ENCODE data around the gene GRHL1. TPM values are rescaled to one million over a fixed set of nuclear protein-coding genes. Genes with fewer than 3 reads are reported as not detected.

The GRHL1 gene
- total RNA-seq, 1 donor from 2014 or later: 1.4 TPM

- no peaks in the 10 kb centered on the region for H3K36me3 Mint-ChIP-seq (ENCODE audit: low read depth)
- no peak overlapping the region for H3K27ac Mint-ChIP-seq
- H3K27me3 Mint-ChIP-seq (ENCODE audit: insufficient read depth): peaks cover 8% of the 10 kb centered on the region
- H3K9me3 Mint-ChIP-seq: no peaks in the 10 kb centered on the region
- intact Hi-C loops (cut with micrococcal nuclease): no loop called here
- peaks cover 34% of the 10 kb centered on the region for H3K4me1 Mint-ChIP-seq (ENCODE audit: low read depth)
- no peak overlapping the region for H3K4me3 Mint-ChIP-seq
- no peak for DNase-seq (ENCODE audit: low spot score)
These were observed 81.9 kb downstream of the GRHL1 start for GRCh38 chr2:10033251-10034006.

- Mint-ChIP-seq H3K36me3 (ENCODE audit: low read depth) (no peaks in the 10 kb centered on the region), H3K9me3 (no peaks in the 10 kb centered on the region), H3K4me1 (ENCODE audit: low read depth) (peaks cover 24% of the 10 kb centered on the region), H3K4me3 (no peak overlapping the region), H3K27me3 (ENCODE audit: insufficient read depth) (peaks cover 8% of the 10 kb centered on the region), H3K27ac (peak overlapping the region; percentile 76)
- intact Hi-C loops (cut with micrococcal nuclease): no loop called here
- no peak for DNase-seq (ENCODE audit: low spot score)
These were observed 83.0 kb downstream of the GRHL1 start for GRCh38 chr2:10034333-10035052.

- peaks cover 19% of the 10 kb centered on the region for H3K4me1 Mint-ChIP-seq (ENCODE audit: low read depth)
- H3K9me3 Mint-ChIP-seq: no peaks in the 10 kb centered on the region
- no peak overlapping the region for H3K27ac Mint-ChIP-seq
- intact Hi-C loops (cut with micrococcal nuclease): no loop called here
- no peak overlapping the region for H3K4me3 Mint-ChIP-seq
- no peaks in the 10 kb centered on the region for H3K36me3 Mint-ChIP-seq (ENCODE audit: low read depth)
- H3K27me3 Mint-ChIP-seq (ENCODE audit: insufficient read depth): peaks cover 10% of the 10 kb centered on the region
- no peak for DNase-seq (ENCODE audit: low spot score)
These were observed 83.5 kb downstream of the GRHL1 start for GRCh38 chr2:10035053-10035422.

- Mint-ChIP-seq H3K36me3 (ENCODE audit: low read depth) (no peaks in the 10 kb centered on the region), H3K27ac (no peak overlapping the region), H3K4me3 (no peak overlapping the region), H3K27me3 (ENCODE audit: insufficient read depth) (peaks cover 15% of the 10 kb centered on the region), H3K9me3 (no peaks in the 10 kb centered on the region), H3K4me1 (ENCODE audit: low read depth) (peaks cover 14% of the 10 kb centered on the region)
- intact Hi-C loops (cut with micrococcal nuclease): no loop called here
- DNase-seq (ENCODE audit: low spot score): no peak
These were observed 84.1 kb downstream of the GRHL1 start for GRCh38 chr2:10035633-10036032.

GRCh38 chr2:10036095-10036884 is 84.8 kb downstream of the GRHL1 start:
- DNase-seq (ENCODE audit: low spot score): no peak
- Mint-ChIP-seq H3K27ac (no peak overlapping the region), H3K4me3 (no peak overlapping the region), H3K27me3 (ENCODE audit: insufficient read depth) (peaks cover 22% of the 10 kb centered on the region), H3K4me1 (ENCODE audit: low read depth) (peaks cover 14% of the 10 kb centered on the region), H3K36me3 (ENCODE audit: low read depth) (no peaks in the 10 kb centered on the region), H3K9me3 (no peaks in the 10 kb centered on the region)
- intact Hi-C loops (cut with micrococcal nuclease): no loop called here

- intact Hi-C loops (cut with micrococcal nuclease): no loop called here
- no peak for DNase-seq (ENCODE audit: low spot score)
- no peaks in the 10 kb centered on the region for H3K9me3 Mint-ChIP-seq
These were observed 86.6 kb downstream of the GRHL1 start for GRCh38 chr2:10038123-10038522.

GRCh38 chr2:10038716-10039115 is 87.2 kb downstream of the GRHL1 start:
- no peak overlapping the region for H3K4me3 Mint-ChIP-seq
- no peaks in the 10 kb centered on the region for H3K36me3 Mint-ChIP-seq (ENCODE audit: low read depth)
- intact Hi-C loops (cut with micrococcal nuclease): no loop called here
- H3K9me3 Mint-ChIP-seq: no peaks in the 10 kb centered on the region
- DNase-seq (ENCODE audit: low spot score): no peak
- peaks cover 28% of the 10 kb centered on the region for H3K27me3 Mint-ChIP-seq (ENCODE audit: insufficient read depth)
- no peak overlapping the region for H3K27ac Mint-ChIP-seq
- peaks cover 21% of the 10 kb centered on the region for H3K4me1 Mint-ChIP-seq (ENCODE audit: low read depth)

More at GRCh38 chr2:10038123-10038522, 86.6 kb downstream of the GRHL1 start:
- Mint-ChIP-seq H3K27ac (no peak overlapping the region), H3K27me3 (ENCODE audit: insufficient read depth) (peaks cover 28% of the 10 kb centered on the region), H3K36me3 (ENCODE audit: low read depth) (no peaks in the 10 kb centered on the region), H3K4me1 (ENCODE audit: low read depth) (peaks cover 21% of the 10 kb centered on the region), H3K4me3 (no peak overlapping the region)

- Mint-ChIP-seq H3K36me3 (ENCODE audit: low read depth) (no peaks in the 10 kb centered on the region), H3K27me3 (ENCODE audit: insufficient read depth) (peaks cover 26% of the 10 kb centered on the region), H3K4me3 (no peak overlapping the region), H3K27ac (no peak overlapping the region), H3K9me3 (no peaks in the 10 kb centered on the region), H3K4me1 (ENCODE audit: low read depth) (peaks cover 18% of the 10 kb centered on the region)
- DNase-seq (ENCODE audit: low spot score): no peak
- intact Hi-C loops (cut with micrococcal nuclease): loop anchor here (10.0 kb wide), 2 partner anchors 485 to 835 kb away; partner anchors contain the start of genes ADAM17 and ASAP2
These were observed 88.3 kb downstream of the GRHL1 start for GRCh38 chr2:10039658-10040410.

GRCh38 chr2:10041711-10042110 is 90.2 kb downstream of the GRHL1 start:
- no peaks in the 10 kb centered on the region for H3K9me3 Mint-ChIP-seq
- intact Hi-C loops (cut with micrococcal nuclease): loop anchor here (2.0 to 10.0 kb wide), 3 partner anchors 411 to 837 kb away; partner anchors contain the start of genes ADAM17, ASAP2 and YWHAQ
- H3K36me3 Mint-ChIP-seq (ENCODE audit: low read depth): peaks cover 3% of the 10 kb centered on the region
- H3K4me1 Mint-ChIP-seq (ENCODE audit: low read depth): peaks cover 8% of the 10 kb centered on the region
- H3K27ac Mint-ChIP-seq: no peak overlapping the region
- DNase-seq (ENCODE audit: low spot score): no peak
- H3K4me3 Mint-ChIP-seq: peak overlapping the region; percentile 37
- H3K27me3 Mint-ChIP-seq (ENCODE audit: insufficient read depth): peaks cover 22% of the 10 kb centered on the region

GRCh38 chr2:10042301-10043161 is 91.0 kb downstream of the GRHL1 start:
- intact Hi-C loops (cut with micrococcal nuclease): loop anchor here (1.0 to 10.0 kb wide), 4 partner anchors 260 to 838 kb away; partner anchors contain the start of genes ADAM17, ASAP2, HPCAL1 and YWHAQ
- Mint-ChIP-seq H3K4me3 (peak overlapping the region; percentile 81), H3K27me3 (ENCODE audit: insufficient read depth) (peaks cover 22% of the 10 kb centered on the region), H3K27ac (peak overlapping the region; percentile 87), H3K36me3 (ENCODE audit: low read depth) (peaks cover 7% of the 10 kb centered on the region), H3K9me3 (no peaks in the 10 kb centered on the region), H3K4me1 (ENCODE audit: low read depth) (peaks cover 14% of the 10 kb centered on the region)
- DNase-seq (ENCODE audit: low spot score): no peak

GRCh38 chr2:10043256-10043905 is 91.9 kb downstream of the GRHL1 start, which contains the start of gene KLF11:
Gene KLF11 (plus strand): TSS chr2:10043550. CDS start chr2:10043717, 167 bp downstream.
- Mint-ChIP-seq H3K4me1 (ENCODE audit: low read depth) (peaks cover 14% of the 10 kb centered on the region), H3K27me3 (ENCODE audit: insufficient read depth) (peaks cover 22% of the 10 kb centered on the region), H3K9me3 (no peaks in the 10 kb centered on the region), H3K27ac (peak within 1 kb of the TSS; percentile 87), H3K36me3 (ENCODE audit: low read depth) (peaks cover 7% of the 10 kb centered on the region), H3K4me3 (peak within 1 kb of the TSS; percentile 81)
- peak; percentile 81 for DNase-seq (ENCODE audit: low spot score)
- intact Hi-C loops (cut with micrococcal nuclease): loop anchor here (1.0 to 10.0 kb wide), 4 partner anchors 259 to 839 kb away; partner anchors contain the start of genes ADAM17, ASAP2, HPCAL1 and YWHAQ

All from activated T-helper 1 cell treated with anti-CD3 and anti-CD28 coated beads, Interleukin-12 subunit alpha, Interleukin-12 subunit beta, Interleukin-2, Interleukin-4 antibody, amounts not matched to agents 30 ng/mL and 10 ng/mL and 1 ng/mL, durations not matched to agents 14 hours and 24 hours and 36 hours (primary cell).